Fibroblast of mammary gland (primary cell): ENCODE results near the gene IPP.
A peak's percentile ranks its signal among the peaks of the same experiment; 100 is the strongest.
"Not testable (repeated sequence)": the region's sequence is repeated elsewhere in the genome, so short reads cannot be mapped to it uniquely, and the experiment has no call there.

Source experiments
- DNase-seq: peaks from one replicate; pipeline ENCODE4 v3.0.0-alpha.2; 2010; ENCODE audit warnings: low read depth
- H3K4me3 ChIP-seq: 2 replicates; pipeline ENCODE4 v1.5.1; 2011; ENCODE audit warnings: low read depth, mild to moderate bottlenecking, low read length, moderate library complexity; ENCODE audit not compliant: control insufficient read depth
- TF ChIP-seq, protein P1 (sequence below): conservative IDR thresholded peaks from 2 replicates; pipeline ENCODE4 v1.5.1; 2011; ENCODE audit warnings: low read depth, low read length, inconsistent platforms; ENCODE audit not compliant: control insufficient read depth, insufficient read depth

The IPP gene

DNA sequence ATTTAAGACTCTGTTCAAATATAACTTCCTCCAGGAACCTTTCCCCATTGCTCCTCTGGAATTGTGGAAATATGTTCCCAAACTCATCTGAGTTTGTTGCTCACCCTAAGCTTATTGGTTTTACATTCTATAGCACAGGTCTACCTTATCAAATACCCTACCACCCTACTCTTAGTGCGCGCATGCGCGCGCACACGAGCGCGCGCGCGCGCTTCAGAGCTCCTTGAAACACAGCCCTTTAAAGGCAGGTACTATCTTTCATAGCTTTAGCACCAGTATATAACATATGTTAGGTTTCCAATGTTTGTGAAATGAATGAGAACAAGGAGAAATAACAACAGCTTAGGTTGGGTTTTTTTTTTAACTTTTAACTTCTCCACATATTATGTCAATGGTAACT, 3.5 kb downstream of the IPP start:
- H3K4me3 ChIP-seq: no peak overlapping the region
- TF ChIP-seq, protein P1, sequence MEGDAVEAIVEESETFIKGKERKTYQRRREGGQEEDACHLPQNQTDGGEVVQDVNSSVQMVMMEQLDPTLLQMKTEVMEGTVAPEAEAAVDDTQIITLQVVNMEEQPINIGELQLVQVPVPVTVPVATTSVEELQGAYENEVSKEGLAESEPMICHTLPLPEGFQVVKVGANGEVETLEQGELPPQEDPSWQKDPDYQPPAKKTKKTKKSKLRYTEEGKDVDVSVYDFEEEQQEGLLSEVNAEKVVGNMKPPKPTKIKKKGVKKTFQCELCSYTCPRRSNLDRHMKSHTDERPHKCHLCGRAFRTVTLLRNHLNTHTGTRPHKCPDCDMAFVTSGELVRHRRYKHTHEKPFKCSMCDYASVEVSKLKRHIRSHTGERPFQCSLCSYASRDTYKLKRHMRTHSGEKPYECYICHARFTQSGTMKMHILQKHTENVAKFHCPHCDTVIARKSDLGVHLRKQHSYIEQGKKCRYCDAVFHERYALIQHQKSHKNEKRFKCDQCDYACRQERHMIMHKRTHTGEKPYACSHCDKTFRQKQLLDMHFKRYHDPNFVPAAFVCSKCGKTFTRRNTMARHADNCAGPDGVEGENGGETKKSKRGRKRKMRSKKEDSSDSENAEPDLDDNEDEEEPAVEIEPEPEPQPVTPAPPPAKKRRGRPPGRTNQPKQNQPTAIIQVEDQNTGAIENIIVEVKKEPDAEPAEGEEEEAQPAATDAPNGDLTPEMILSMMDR: no peak
- DNase-seq: no peak

DNA sequence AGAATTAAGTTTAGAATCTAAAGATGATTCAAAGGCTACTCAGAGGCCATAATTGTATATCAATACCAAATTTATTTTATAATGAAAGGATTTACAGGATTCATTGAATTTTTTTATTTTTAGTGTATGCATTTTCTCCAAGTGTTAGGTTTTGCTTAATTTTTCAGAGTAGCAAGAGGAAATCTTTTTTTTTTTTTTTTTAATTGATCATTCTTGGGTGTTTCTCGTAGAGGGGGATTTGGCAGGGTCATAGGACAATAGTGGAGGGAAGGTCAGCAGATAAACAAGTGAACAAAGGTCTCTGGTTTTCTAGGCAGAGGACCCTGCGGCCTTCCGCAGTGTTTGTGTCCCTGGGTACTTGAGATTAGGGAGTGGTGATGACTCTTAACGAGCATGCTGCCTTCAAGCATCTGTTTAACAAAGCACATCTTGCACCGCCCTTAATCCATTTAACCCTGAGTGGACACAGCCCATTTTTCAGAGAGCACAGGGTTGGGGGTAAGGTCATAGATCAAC, 10.8 kb downstream of the IPP start:
- not testable (repeated sequence) for DNase-seq

DNA sequence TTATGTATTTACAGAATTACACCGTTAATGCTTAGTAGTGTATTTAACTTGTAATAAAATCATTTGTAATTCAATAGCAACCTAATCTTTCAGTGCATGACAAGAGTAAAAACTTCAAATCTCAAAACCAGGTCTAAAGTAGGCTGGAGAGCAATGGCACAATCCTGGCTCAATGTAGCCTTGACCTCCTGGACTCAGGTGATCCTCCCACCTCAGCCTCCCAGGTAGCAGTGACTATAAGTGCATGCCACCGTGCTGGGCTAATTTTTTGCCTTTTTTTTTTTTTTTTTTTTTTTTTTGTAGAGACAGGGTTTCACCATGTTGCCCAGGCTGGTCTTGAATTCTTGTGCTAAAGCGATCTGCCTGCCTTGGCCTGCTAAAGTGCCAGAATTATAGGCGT, 11.3 kb downstream of the IPP start:
- no peak for DNase-seq
- TF ChIP-seq, protein P1: no peak
- H3K4me3 ChIP-seq: no peak overlapping the region

More for the DNA sequence above, 10.8 kb downstream of the IPP start:
- not testable (repeated sequence) for H3K4me3 ChIP-seq

DNA sequence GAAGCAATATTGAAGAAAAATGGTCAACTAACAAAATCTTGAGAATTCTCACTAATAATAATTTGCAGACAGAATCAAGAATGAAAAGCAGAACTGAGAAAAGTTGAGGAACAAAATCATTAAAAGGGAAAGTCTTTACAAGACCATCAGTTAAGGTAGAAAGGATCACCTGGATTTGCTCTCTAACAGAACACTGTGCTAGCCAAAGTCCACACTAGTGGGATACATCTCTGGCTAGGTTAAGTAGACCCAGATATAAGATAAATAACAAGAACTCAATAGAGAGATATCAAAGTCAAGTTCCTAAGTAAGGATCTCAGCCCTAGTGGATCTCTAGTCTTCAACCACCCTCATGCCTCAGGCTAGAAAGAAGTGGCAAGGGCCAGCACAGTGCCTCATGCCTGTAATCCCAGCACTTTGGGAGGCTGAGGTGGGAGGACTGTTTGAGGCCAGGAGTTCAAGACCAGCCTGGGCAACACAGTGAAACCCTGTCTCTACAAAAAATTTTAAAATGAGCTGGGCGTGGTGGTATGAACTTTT, 19.6 kb downstream of the IPP start:
- no peak for DNase-seq

DNA sequence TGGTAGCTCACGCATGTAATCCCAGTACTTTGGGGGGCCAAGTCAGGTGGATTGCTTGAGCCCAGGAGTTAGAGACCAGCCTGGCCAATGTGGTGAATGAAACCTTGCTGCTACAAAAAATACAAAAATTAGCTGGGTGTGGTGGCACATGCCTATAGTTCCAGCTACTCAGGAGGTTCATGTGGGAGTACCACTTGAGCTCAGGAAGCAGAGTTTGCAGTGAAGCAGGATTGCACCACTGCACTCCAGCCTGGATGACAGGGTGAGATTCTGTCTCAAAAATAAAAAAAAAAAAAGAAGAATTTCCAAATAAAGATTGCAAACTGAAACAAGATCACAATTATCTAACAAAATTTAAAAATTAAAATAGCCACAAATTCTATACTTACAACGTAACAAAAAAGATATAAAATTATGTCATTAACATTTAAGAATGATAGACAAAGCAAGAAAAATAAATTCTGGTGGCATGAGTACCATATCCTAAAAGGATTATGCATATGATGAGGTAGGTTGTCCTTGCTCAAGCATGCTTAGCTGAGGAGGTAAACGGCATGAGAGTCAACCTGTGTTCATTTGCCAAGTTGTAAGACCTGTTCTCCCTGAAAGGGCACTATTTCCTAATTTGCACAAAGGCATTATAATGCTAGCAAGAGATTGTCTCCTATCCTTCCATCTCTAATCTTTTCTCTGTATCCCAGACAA, 20.2 kb downstream of the IPP start:
- TF ChIP-seq, protein P1: no peak
- H3K4me3 ChIP-seq: no peak overlapping the region
- DNase-seq: no peak

More for the DNA sequence above, 19.6 kb downstream of the IPP start:
- no peak overlapping the region for H3K4me3 ChIP-seq
- TF ChIP-seq, protein P1: no peak

DNA sequence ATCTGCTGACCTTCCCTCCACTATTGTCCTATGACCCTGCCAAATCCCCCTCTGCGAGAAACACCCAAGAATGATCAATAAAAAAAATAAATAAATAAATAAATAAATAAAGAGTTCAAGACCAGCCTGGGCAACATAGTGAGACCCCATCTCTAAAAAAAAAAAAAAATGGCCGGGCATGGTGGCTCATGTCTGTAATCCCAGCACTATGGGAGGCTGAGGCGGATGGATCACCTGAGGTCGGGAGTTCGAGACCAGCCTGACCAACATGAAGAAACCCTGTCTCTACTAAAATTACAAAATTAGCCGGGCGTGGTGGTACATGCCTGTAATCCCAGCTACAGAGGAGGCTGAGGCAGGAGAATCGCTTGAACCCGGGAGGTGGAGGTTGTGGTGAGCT, 24.4 kb downstream of the IPP start:
- DNase-seq, H3K4me3 ChIP-seq: not testable (repeated sequence)

DNA sequence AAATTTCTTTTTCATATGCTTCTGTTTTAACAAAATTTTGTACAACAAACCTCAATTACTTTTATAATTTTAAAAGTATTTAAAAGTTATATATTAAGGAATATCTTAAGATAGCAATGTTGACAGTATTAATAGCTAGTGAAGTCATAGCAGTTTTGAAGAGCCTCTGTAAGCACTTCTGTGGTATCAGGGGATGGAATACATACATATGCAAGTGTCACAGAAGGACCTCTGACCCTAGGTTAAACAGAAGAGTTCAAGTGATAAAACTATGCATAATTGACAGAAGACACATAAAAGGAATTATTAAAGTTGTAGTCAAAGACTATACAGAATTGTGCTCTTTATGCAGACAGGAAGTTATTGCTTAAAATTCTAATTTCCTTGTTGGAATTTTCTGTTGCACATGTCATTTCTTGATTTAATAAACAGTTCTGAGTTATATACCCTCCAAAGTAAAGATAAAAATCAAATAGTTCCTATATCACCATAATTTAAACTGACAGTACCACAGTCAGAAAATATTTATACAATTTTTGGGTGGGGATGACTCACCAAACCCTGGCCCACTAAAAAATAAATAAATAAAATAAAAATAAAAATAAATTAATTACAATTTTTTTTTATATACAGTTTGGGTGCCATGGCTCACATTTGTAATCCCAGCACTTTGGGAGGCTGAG, 27.1 kb downstream of the IPP start:
- no peak for DNase-seq
- TF ChIP-seq, protein P1: no peak
- no peak overlapping the region for H3K4me3 ChIP-seq

DNA sequence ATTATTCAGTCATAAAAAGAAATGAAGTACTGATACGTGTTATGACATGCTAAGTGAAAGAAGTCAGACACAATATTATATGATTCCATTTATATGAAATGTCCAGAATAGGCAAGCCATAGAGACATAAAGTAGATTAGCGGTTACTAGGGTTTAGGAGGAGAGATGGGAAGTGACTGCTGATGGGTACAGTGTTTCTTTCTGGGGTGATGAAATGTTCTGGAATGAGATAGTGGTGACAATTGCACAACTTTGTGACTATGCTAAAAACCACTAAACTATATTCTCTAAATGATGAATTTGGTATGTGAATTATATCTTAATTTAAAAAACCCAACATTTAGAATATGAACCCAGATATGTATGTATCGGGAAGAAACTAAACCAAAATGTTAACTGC, 27.6 kb downstream of the IPP start:
- TF ChIP-seq, protein P1: no peak
- H3K4me3 ChIP-seq: no peak overlapping the region
- DNase-seq: peak; percentile 47
